OCI-LY1 (cell line): ENCODE data around the gene SYNGR2.

Source experiments
- EZH2 ChIP-seq: fragments of 200-600 bp; sonication (generic), shearing (Covaris generic); IDR thresholded peaks from 2 replicates; pipeline ENCODE4 v1.8.0; 2017; ENCODE audit warnings: borderline replicate concordance, mixed run types, mild to moderate bottlenecking, antibody characterized with exemption, low read length, moderate library complexity, mixed read lengths
- TF ChIP-seq, protein P1 (sequence below): fragments of 200-600 bp; sonication (generic), shearing (Covaris generic); IDR thresholded peaks from 2 replicates; pipeline ENCODE4 v1.5.1; 2017; ENCODE audit warnings: mild to moderate bottlenecking, antibody characterized with exemption, low read length, moderate library complexity, mixed read lengths

DNA sequence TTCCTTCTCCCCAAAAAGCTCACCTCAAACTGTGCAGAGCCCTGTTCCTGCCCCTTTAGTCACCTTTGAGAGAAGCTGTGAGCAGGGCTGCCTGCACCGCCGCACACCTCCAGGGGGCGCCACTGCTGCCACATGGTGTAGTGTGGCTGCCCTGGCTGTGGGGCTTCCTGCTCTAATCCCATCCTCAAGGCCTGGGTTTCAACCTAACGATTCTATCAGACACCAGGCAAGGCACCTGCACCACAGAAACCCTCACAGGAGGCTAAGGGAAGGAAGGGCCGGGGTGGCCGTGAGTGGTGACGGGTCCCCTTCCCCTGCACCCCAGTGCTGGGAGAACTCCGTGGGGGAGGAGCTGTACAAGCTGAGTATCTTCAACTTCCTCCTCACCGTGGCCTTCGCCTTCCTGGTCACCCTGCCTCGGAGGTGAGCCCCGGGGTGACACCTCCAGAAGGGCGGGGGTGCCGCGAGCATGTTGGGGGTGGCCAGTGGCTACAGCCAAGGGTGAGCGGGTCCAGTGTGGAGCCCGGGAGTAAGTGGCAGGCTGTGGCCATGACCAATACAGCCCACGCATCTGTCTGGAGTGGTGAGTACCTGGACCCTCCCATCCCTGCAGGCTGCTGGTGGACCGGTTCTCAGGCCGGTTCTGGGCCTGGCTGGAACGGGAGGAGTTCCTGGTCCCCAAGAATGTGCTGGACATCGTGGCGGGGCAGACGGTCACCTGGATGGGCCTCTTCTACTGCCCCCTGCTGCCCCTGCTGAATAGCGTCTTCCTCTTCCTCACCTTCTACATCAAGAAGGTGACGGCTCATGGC is 30.8 kb upstream of the SYNGR2 start:
- TF ChIP-seq, protein P1, sequence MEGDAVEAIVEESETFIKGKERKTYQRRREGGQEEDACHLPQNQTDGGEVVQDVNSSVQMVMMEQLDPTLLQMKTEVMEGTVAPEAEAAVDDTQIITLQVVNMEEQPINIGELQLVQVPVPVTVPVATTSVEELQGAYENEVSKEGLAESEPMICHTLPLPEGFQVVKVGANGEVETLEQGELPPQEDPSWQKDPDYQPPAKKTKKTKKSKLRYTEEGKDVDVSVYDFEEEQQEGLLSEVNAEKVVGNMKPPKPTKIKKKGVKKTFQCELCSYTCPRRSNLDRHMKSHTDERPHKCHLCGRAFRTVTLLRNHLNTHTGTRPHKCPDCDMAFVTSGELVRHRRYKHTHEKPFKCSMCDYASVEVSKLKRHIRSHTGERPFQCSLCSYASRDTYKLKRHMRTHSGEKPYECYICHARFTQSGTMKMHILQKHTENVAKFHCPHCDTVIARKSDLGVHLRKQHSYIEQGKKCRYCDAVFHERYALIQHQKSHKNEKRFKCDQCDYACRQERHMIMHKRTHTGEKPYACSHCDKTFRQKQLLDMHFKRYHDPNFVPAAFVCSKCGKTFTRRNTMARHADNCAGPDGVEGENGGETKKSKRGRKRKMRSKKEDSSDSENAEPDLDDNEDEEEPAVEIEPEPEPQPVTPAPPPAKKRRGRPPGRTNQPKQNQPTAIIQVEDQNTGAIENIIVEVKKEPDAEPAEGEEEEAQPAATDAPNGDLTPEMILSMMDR, result peak; percentile 90
- no peak for TF ChIP-seq EZH2
